ENCODE measurements around the gene BGLAP.

Gene BGLAP

GRCh38 chr1:156246241-156246780 is 4.3 kb downstream of the BGLAP start:
- no peak overlapping the region for H3K4me3 ChIP-seq (ENCODE audit: low read depth, low read length)
- no peak for TF ChIP-seq CTCF (IDR thresholded peaks at IDR 0.05; ENCODE audit: borderline replicate concordance, insufficient read depth, low read depth, low read length)

- no peak for TF ChIP-seq CTCF (IDR thresholded peaks at IDR 0.05; ENCODE audit: borderline replicate concordance, insufficient read depth, low read depth, low read length)
Measured at GRCh38 chr1:156246781-156247459, 4.9 kb downstream of the BGLAP start.

GRCh38 chr1:156247460-156248322 is 5.7 kb downstream of the BGLAP start, which contains the start of gene PAQR6:
PAQR6 (minus strand) TSS chr1:156248056; CDS start chr1:156246731, 1,325 bp downstream.
- no peak within 1 kb of the TSS for H3K4me3 ChIP-seq (ENCODE audit: low read depth, low read length)
- no peak for TF ChIP-seq CTCF (IDR thresholded peaks at IDR 0.05; ENCODE audit: borderline replicate concordance, insufficient read depth, low read depth, low read length)

More at GRCh38 chr1:156246781-156247459, 4.9 kb downstream of the BGLAP start:
- H3K4me3 ChIP-seq (ENCODE audit: low read depth, low read length), result no peak overlapping the region

GRCh38 chr1:156248323-156248683 is 6.3 kb downstream of the BGLAP start:
- H3K4me3 ChIP-seq (ENCODE audit: low read depth, low read length), result no peak overlapping the region
- TF ChIP-seq CTCF (IDR thresholded peaks at IDR 0.05; ENCODE audit: borderline replicate concordance, insufficient read depth, low read depth, low read length), result no peak

- no peak for TF ChIP-seq CTCF (IDR thresholded peaks at IDR 0.05; ENCODE audit: borderline replicate concordance, insufficient read depth, low read depth, low read length)
- no peak overlapping the region for H3K4me3 ChIP-seq (ENCODE audit: low read depth, low read length)
Measured at GRCh38 chr1:156249593-156249992, 7.6 kb downstream of the BGLAP start.

- TF ChIP-seq CTCF (IDR thresholded peaks at IDR 0.05; ENCODE audit: borderline replicate concordance, insufficient read depth, low read depth, low read length), result no peak
- H3K4me3 ChIP-seq (ENCODE audit: low read depth, low read length), result no peak overlapping the region
Measured at GRCh38 chr1:156251527-156251926, 9.5 kb downstream of the BGLAP start.

All from GM12875 (cell line).